Measurements from ENCODE around the gene CCDC178. TPM values are rescaled to one million over a fixed set of nuclear protein-coding genes. Genes with fewer than 3 reads are reported as not detected.
"Not testable (repeated sequence)": the region's sequence is repeated elsewhere in the genome, so short reads cannot be mapped to it uniquely, and the experiment has no call there.

Gene CCDC178
- total RNA-seq, 1 donor from 2014 or later: not detected

DNA sequence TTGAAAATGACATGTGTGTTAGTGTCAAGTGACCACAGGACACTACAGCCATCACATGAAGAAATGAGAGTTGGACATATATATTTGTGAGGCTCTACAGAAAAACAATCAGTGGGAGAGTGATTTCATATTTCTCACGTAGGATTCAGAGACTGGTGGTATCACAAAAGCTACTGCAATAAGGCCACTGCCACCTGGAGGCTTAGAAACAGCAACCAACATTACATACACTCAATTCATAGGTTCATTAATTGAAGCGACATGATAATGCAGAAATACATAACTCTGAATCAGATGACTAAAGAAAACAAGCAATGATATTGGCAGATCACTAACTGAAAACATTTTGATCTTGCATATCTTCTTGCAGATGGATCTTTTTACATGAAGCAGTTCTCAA is 419.6 kb downstream of the CCDC178 start:
- intact Hi-C loops (cut with micrococcal nuclease): no loop called here

DNA sequence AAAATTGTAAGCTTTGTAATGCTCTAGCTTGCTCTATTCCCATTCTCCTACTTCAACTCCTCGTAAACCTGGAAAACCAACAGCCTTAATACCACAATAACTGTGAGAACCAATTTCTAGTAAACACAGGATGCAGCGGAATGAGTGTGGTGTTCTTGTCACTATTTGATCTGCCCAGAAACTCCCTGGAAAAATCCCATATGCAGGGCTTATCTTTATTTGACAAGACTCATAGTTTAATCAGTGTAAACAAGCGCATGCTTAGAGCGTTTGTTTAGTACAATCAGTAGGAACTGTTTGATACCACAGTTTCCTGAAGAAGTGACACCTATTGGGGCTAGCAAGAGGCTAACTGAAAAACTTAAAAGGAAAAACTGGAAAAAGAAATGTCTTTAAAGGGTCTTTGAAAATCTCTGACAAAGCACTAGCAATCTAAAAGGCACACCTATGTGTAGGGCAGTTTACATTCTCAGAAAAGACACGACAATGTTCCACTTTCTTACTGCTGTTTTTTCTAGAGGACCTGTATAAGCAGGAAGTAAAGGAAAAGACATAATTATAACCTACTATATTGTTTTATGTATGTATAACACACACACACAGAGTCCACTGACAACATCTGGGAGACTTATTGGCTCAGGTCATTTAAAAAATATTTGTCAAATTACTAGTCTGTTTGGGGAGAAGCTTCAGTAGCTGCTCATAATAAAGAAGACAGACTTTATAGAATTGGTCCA is 426.3 kb downstream of the CCDC178 start:
- intact Hi-C loops (cut with micrococcal nuclease): no loop called here

DNA sequence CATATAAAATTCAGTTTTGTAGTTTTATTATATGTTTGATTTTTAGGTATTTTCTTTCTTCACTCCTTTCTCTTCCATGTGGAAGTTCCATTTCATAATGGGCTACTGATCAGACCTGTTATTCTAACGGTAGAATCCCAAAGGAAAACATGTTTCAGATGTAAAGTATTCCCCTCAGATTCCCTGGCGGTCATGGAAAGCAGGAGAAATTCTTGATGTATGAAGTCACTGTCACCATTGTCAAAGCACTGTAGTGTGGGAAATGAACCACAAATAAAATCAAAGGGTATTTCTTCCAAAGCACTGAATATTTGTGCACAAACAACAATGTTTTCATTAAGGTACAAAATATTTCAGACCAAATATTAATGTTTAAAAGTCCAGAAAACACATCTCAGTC is 430.4 kb downstream of the CCDC178 start:
- intact Hi-C loops (cut with micrococcal nuclease): no loop called here

DNA sequence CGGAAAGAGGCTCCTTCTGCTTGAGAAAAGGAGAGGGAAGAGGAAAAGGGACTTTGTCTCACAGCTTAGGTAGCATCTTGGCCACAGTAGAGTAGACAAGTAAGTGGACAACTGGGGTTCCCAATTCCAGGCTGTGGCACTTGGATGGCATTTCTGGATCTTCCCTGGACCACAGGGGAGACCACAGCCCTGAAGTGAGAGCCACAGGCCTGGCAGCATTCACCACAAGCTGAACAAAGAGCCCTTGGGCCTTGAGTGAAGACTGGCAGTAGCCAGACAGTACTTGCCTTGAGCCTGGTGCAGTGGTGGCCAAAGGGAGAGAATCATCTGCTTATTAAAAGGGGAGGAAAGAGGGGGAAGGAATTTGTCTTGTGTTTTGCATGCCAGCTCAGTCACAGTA is 441.6 kb downstream of the CCDC178 start:
- intact Hi-C loops (cut with micrococcal nuclease): no loop called here

DNA sequence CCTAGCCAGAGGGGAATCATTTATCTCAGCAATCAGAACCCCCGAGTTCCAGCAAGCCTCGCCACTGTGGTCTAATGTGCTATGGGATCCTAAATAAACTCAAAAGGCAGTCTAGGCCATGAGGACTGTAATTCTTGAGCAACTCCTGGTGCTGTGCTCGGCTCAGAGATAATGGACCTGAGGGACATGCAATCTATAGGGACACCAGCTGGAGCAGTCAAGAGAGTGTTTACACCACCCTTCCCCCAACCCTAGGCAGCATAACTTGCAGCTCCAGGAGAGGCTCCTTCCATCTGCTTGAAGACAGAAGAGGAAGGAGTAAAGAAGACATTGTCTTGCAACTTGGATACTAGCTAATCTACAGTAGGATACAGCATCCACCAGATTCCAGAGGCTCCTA is 442.2 kb downstream of the CCDC178 start:
- intact Hi-C loops (cut with micrococcal nuclease): no loop called here

- intact Hi-C loops (cut with micrococcal nuclease): no loop called here
Measured at GRCh38 chr18:32983721-32984120, 456.8 kb downstream of the CCDC178 start.

DNA sequence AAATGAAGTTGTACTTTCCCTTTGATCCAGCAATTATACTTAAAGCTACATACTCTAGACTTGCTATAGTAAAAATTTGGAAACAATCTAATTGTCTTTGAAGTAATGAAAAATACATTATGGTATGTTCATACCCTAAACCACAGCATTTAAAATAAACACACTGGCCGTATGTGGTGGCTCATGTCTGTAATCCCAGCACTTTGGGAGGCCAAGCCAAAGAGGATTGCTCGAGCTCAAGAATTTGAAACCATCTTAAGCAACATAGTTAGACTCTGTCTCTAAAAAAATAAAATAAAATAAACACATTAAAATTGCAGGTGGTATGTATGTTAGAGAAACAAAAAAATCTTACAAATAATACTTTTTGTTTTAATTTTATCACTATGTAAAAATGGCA is 459.6 kb downstream of the CCDC178 start:
- intact Hi-C loops (cut with micrococcal nuclease): no loop called here

DNA sequence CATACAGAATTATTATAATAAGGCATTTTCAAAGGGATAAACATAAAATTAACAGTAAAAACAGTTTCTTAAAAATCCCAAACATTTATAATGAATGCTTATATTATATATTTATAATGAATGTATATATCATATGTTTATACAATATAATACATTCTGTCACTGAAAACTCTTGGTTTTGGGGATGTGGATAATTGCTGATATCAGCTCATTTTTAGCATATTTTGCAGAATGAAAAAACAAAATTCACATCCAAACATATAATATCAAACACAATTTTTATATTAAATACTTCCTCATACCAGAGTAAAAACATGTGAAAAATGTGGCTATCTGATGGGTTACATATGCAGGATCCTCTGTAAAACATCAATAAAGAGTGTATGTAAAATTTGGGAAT is 465.0 kb downstream of the CCDC178 start:
- intact Hi-C loops (cut with micrococcal nuclease): no loop called here

GRCh38 chr18:32975163-32975436 is 465.4 kb downstream of the CCDC178 start:
- intact Hi-C loops (cut with micrococcal nuclease): no loop called here

GRCh38 chr18:32974421-32975162 is 465.9 kb downstream of the CCDC178 start:
- intact Hi-C loops (cut with micrococcal nuclease): no loop called here

DNA sequence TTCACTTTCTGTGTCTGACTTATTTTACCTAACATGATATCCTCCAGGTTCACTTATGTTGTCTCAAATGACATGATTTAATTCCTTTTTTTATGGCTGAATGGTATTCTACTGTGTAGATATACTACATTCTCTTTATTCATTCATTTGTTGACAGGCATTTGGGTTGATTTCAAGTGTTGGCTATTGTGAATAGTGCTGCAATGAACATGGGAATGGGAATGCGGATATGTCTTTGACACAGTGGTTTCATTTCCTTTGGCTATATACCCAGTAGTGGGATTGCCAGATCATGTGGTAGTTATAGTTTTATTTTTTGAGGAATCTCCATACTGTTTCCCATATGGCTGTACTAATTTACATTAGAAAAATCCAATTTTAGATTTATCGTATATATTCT is 472.3 kb downstream of the CCDC178 start:
- intact Hi-C loops (cut with micrococcal nuclease): no loop called here

GRCh38 chr18:32966141-32966540 is 474.4 kb downstream of the CCDC178 start:
- intact Hi-C loops (cut with micrococcal nuclease): no loop called here

- intact Hi-C loops (cut with micrococcal nuclease): no loop called here
Measured at GRCh38 chr18:32961538-32961937, 479.0 kb downstream of the CCDC178 start.

DNA sequence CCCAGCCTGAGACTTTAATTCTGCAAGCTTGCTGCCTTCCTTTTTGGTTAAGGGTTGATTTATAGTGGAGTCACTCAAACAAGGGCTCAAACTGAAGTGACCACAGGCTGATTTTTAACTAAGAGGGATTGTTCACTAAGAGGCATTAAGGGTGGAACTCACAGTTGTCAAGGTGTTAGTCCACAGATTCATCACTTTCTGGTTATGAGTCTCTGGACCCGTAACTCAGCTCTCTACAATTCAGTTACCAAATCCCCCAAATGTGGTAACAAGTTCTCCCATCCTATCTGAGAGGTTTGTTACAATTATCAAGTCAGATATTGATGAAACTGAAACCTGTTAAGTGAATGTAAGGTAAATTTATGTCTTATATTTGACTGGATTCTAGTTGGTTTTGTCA is 481.8 kb downstream of the CCDC178 start:
- intact Hi-C loops (cut with micrococcal nuclease): no loop called here

DNA sequence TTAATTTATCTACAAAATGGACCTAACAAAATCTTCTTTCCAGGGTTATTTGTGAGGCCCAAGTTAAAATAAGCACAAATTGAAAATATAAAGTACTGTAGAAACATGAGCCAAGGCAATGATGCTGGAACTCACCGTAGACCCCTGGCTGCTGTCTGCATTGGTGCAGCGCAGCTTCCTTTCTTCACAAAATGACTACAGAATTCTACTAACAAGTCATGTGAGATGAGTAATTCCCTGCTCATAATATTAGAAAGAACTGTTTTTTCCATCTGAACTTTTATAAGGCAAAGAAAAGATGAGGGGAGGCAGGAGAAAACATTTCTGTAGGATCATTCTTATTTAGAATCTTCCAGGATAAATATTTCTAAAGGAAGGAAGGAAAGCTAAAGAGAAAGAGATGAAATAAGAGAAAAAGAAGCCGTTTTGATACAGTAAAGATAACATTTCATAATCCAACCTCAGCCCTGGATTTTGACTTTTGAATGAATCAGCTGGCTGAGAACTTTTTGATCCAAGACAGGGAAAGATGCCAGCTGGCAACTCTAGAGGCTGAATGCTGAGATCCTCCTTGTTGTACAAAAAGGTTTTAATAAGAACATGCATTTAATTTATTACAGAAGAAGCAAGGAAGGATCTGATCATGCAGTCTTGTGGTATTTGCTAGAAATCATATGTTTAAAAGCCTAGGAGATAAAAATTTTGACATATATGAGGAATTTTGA is 483.8 kb downstream of the CCDC178 start:
- intact Hi-C loops (cut with micrococcal nuclease): no loop called here

DNA sequence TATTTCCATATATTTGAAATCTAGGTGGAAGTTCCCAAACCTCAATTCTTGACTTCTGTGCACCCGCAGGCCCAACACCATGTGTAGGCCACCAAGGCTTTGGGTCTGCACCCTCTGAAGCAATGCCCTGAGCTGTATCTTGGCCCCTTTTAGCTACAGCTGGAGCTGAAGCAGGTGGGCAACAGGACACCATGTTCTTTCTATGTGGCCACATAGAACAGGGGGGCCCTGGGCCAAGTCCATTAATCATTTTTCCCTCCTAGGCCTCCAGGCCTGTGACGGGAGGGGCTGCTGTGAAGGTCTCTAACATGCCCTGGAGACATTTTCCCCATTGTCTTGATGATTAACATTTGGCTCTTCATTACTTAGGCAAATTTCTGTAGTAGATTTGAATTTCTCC is 488.2 kb downstream of the CCDC178 start:
- intact Hi-C loops (cut with micrococcal nuclease): not testable (repeated sequence)

GRCh38 chr18:32937597-32937996 is 502.9 kb downstream of the CCDC178 start:
- intact Hi-C loops (cut with micrococcal nuclease): no loop called here

DNA sequence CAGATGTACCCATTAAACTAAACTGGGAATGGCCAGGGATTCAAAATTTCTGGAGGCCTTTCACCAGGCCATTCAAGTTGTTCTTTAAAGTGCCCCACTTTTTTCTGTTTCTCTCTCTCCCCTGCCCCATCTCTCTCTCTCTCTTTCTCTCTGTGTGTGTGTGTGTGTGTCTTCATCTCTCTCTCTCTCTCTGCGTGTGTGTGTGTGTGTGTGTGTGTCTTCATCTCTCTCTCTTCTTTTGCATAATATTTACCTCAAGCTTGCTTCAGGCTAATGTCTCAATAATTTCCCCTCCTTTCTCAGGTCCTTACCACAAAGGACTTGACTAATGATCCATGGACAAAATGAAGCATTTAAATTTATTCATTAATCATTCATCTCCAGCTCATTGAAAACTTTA is 503.5 kb downstream of the CCDC178 start:
- intact Hi-C loops (cut with micrococcal nuclease): no loop called here

DNA sequence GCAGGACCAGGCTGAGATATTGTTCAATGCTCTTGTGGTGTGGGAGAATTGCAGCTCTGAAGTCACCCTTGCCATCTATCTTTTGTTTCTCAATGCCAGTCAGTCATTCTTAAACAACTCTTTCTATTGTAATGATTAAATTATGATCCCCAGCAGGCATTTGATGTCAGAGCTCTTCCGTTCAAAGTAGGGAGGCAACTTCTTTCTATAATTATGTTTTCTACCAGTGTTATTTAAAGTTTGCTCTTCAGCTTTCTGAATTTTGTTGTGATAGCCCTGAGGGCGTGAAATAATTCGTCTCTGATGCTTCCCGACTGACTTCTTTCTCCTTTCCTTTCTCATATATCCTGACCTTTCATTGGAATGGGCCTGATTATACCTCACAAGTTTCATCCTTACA is 506.3 kb downstream of the CCDC178 start:
- intact Hi-C loops (cut with micrococcal nuclease): no loop called here

DNA sequence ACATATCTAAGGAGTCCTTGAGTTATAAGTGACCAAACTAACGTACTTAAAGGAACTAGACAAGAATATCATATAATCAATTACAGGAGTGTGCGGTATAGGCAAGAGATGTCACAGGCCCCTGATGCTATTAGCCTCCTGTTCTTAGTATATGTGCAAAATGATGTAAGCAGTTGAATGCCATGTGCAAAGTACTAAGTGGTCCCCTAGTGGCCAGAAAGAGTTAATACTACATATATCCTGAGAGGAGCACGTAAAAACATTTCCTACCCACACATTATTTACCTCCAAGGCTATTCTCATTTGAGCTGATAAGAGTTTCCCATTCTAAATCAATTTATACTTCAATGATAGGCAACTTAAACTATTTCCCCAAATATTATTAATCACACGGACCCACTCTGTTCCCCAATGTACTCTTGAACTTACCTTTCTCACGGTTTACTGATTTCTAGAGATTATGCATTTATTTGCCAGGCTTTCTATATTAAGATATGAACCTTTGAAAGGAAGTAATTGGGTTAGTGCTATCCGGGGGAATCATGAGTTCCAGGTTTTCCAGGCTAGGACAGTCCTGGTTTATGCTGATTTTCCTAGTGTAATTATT is 509.7 kb downstream of the CCDC178 start:
- intact Hi-C loops (cut with micrococcal nuclease): loop anchor here (1.0 kb wide), 1 partner anchor 216 kb away; no protein-coding TSS in a partner anchor

- intact Hi-C loops (cut with micrococcal nuclease): no loop called here
Measured at GRCh38 chr18:32929213-32929612, 511.3 kb downstream of the CCDC178 start.

- intact Hi-C loops (cut with micrococcal nuclease): no loop called here
Measured at GRCh38 chr18:32922951-32923430, 517.5 kb downstream of the CCDC178 start.
